CD4-positive, alpha-beta T cell treated with Interleukin-12 subunit alpha and Interleukin-12 subunit beta, for 1 hour (primary cell): ENCODE measurements around the gene IL2RG.

Source experiments
- DNase-seq: peaks from one replicate; pipeline ENCODE4 v3.0.0-alpha.2; 2020

IL2RG gene

GRCh38 chrX:71068044-71068918 is 43.1 kb downstream of the IL2RG start, which contains the start of gene SNX12:
SNX12 (minus strand) TSS chrX:71068334; CDS start chrX:71068306, 28 bp downstream.
- DNase-seq: peak; percentile 93

DNA sequence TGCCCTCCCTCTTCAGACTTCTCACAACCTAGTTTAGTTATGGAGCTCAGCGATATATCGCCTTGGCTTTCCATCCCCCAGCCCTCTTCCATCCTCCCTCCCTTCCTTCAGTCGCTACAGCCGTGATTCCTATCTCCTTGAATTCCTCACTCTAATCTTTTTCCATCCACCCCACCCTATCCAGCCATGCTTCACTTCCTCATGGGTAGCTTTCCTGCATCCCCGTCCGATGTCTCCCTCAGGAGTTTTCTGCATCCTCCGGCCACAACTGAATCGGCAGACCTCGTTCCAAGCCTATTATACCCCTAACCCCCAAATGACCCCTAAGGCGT is 43.7 kb downstream of the IL2RG start:
- no peak for DNase-seq

- DNase-seq: no peak
Measured at GRCh38 chrX:71067089-71067488, 44.3 kb downstream of the IL2RG start.

GRCh38 chrX:71060127-71060526 is 51.2 kb downstream of the IL2RG start:
- DNase-seq: no peak

- no peak for DNase-seq
Measured at GRCh38 chrX:71057848-71058530, 53.4 kb downstream of the IL2RG start.
